SU-DHL-6 (cell line): ENCODE measurements around the gene ELMO1.

Experiments
- H2AFZ ChIP-seq: fragments of 200-600 bp; sonication (generic); 2 replicates; pipeline ENCODE4 v1.6.1; 2014; ENCODE audit warnings: low read depth, mild to moderate bottlenecking, moderate library complexity, mixed read lengths, antibody characterized with exemption, low read length; ENCODE audit not compliant: severe bottlenecking
- H3F3A ChIP-seq: fragments of 200-600 bp; shearing (Covaris generic); 2 replicates; pipeline ENCODE4 v1.6.0; 2016; ENCODE audit warnings: antibody characterized with exemption, mild to moderate bottlenecking; ENCODE audit not compliant: insufficient read depth
- H3K27ac ChIP-seq: fragments of 200-600 bp; sonication (generic); 2 replicates; pipeline ENCODE4 v1.5.1; 2016; ENCODE audit warnings: low read depth, mild to moderate bottlenecking, low read length, moderate library complexity, mixed read lengths
- H3K27me3 ChIP-seq: fragments of 200-600 bp; sonication (generic), shearing (Covaris generic); 2 replicates; pipeline ENCODE4 v1.6.0; 2014; ENCODE audit warnings: mild to moderate bottlenecking, low read length
- H3K36me3 ChIP-seq: fragments of 200-600 bp; sonication (generic); 2 replicates; pipeline ENCODE4 v1.6.1; 2014; ENCODE audit warnings: mild to moderate bottlenecking, low read length, mixed read lengths
- H3K4me2 ChIP-seq: fragments of 300-600, 200-600 bp; shearing (Covaris generic), sonication (generic); 2 replicates; pipeline ENCODE4 v1.6.0; 2014; ENCODE audit warnings: low read length, low read depth, mild to moderate bottlenecking; ENCODE audit not compliant: poor library complexity, severe bottlenecking
- H3K4me3 ChIP-seq: fragments of 200-600 bp; sonication (generic); 2 replicates; pipeline ENCODE4 v1.5.1; 2014; ENCODE audit warnings: antibody characterized with exemption, low read length, mild to moderate bottlenecking, mixed read lengths; ENCODE audit not compliant: insufficient read depth, poor library complexity, severe bottlenecking
- H3K79me2 ChIP-seq: fragments of 200-600 bp; sonication (generic); 2 replicates; pipeline ENCODE4 v1.6.1; 2014; ENCODE audit warnings: mild to moderate bottlenecking, low read length, moderate library complexity; ENCODE audit not compliant: insufficient read depth
- H3K9ac ChIP-seq: fragments of 200-600 bp; sonication (generic); 2 replicates; pipeline ENCODE4 v1.7.0; 2014; ENCODE audit warnings: mild to moderate bottlenecking, low read length
- H3K9me2 ChIP-seq: fragments of 200-600 bp; sonication (generic); replicated peaks from 2 replicates; pipeline ENCODE4 v1.6.1; 2014; ENCODE audit warnings: low read length; ENCODE audit not compliant: insufficient read depth
- H3K9me3 ChIP-seq: fragments of 200-600 bp; sonication (generic); 2 replicates; pipeline ENCODE4 v1.6.1; 2014; ENCODE audit warnings: low read length, mixed read lengths; ENCODE audit not compliant: insufficient read depth
- H4K20me1 ChIP-seq: fragments of 200-600 bp; sonication (generic); 2 replicates; pipeline ENCODE4 v1.6.1; 2014; ENCODE audit warnings: low read depth, mild to moderate bottlenecking, antibody characterized with exemption, low read length, moderate library complexity, mixed read lengths
- EZH2phosphoT487 ChIP-seq: fragments of 200-600 bp; sonication (generic), shearing (Covaris generic); conservative IDR thresholded peaks from 2 replicates; pipeline ENCODE4 v1.6.1; 2018; ENCODE audit warnings: mild to moderate bottlenecking, antibody characterized with exemption, low read length, moderate library complexity, mixed read lengths
- TF ChIP-seq, protein P1 (sequence below): fragments of 200-600 bp; sonication (generic); IDR thresholded peaks from one replicate; pipeline ENCODE4 v1.5.1; 2017; ENCODE audit warnings: antibody characterized with exemption, mild to moderate bottlenecking, low read length, moderate library complexity; ENCODE audit not compliant: insufficient read depth, poor library complexity, severe bottlenecking

The ELMO1 gene

GRCh38 chr7:37007268-37007667, 441.4 kb downstream of the ELMO1 start:
- Histone ChIP-seq H3K27ac (no peak overlapping the region), H3K4me2 (no peak overlapping the region), H3F3A (no peaks in the 10 kb centered on the region), H3K9me2 (no peaks in the 10 kb centered on the region), H3K79me2 (no peaks in the 10 kb centered on the region), H3K4me3 (no peak overlapping the region), H2AFZ (no peak overlapping the region), H3K9ac (no peak overlapping the region), H3K9me3 (no peaks in the 10 kb centered on the region), H3K27me3 (no peaks in the 10 kb centered on the region), H4K20me1 (no peaks in the 10 kb centered on the region), H3K36me3 (no peaks in the 10 kb centered on the region)
- no peak for TF ChIP-seq EZH2phosphoT487
- TF ChIP-seq, protein P1, sequence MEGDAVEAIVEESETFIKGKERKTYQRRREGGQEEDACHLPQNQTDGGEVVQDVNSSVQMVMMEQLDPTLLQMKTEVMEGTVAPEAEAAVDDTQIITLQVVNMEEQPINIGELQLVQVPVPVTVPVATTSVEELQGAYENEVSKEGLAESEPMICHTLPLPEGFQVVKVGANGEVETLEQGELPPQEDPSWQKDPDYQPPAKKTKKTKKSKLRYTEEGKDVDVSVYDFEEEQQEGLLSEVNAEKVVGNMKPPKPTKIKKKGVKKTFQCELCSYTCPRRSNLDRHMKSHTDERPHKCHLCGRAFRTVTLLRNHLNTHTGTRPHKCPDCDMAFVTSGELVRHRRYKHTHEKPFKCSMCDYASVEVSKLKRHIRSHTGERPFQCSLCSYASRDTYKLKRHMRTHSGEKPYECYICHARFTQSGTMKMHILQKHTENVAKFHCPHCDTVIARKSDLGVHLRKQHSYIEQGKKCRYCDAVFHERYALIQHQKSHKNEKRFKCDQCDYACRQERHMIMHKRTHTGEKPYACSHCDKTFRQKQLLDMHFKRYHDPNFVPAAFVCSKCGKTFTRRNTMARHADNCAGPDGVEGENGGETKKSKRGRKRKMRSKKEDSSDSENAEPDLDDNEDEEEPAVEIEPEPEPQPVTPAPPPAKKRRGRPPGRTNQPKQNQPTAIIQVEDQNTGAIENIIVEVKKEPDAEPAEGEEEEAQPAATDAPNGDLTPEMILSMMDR: no peak

DNA sequence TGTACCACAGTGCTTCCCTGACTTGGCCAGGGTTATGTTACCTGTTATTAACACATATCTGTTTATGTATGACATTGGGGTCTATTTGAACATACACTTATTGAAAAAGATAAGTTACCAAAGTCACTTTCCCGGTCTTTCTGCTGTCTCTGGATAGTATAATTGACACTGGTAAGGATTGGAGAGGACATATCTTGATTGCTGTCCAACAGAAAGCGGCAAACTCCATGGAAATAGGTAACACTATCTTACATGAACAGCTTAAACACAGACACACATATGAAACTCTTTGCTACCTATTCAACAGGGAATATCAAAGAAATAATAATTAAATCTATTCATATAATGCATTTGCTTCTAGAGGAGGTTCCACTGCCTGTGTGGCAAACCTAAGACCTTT, 441.9 kb downstream of the ELMO1 start:
- Histone ChIP-seq H2AFZ (no peak overlapping the region), H3K79me2 (no peaks in the 10 kb centered on the region), H3K9me3 (no peaks in the 10 kb centered on the region), H3K9me2 (no peaks in the 10 kb centered on the region), H4K20me1 (no peaks in the 10 kb centered on the region), H3K4me2 (no peak overlapping the region), H3K27me3 (no peaks in the 10 kb centered on the region), H3K4me3 (no peak overlapping the region), H3K27ac (no peak overlapping the region), H3K36me3 (0 out of 2 replicates have a peak, but pooled peaks cover 4% of the 10 kb centered on the region), H3K9ac (no peak overlapping the region), H3F3A (no peaks in the 10 kb centered on the region)
- no peak for TF ChIP-seq EZH2phosphoT487
- TF ChIP-seq, protein P1: no peak

GRCh38 chr7:37000511-37000910, 448.2 kb downstream of the ELMO1 start:
- TF ChIP-seq EZH2phosphoT487: no peak
- TF ChIP-seq, protein P1: no peak
- Histone ChIP-seq H3K36me3 (0 out of 2 replicates have a peak, but pooled peaks cover 4% of the 10 kb centered on the region), H3K27ac (no peak overlapping the region), H4K20me1 (no peaks in the 10 kb centered on the region), H3K79me2 (no peaks in the 10 kb centered on the region), H3K27me3 (no peaks in the 10 kb centered on the region), H3K9me2 (no peaks in the 10 kb centered on the region), H3K9ac (no peak overlapping the region), H3K4me3 (no peak overlapping the region), H3K4me2 (no peak overlapping the region), H2AFZ (no peak overlapping the region), H3F3A (no peaks in the 10 kb centered on the region), H3K9me3 (no peaks in the 10 kb centered on the region)
